Stimulated activated effector memory CD8-positive, alpha-beta T cell treated with anti-CD3 and anti-CD28 coated beads, Interleukin-12 subunit alpha, Interleukin-12 subunit beta, amount 100 ng/mL, for 72 hours (primary cell): ENCODE measurements around the gene RGS21.

Experiments
- ATAC-seq: fragments of 150-1000 bp; cut with Tn5 transposase; 2 replicates; pipeline ENCODE4 v1.10.0; 2021
- DNase-seq, 2 donors: peaks; one replicate each; pipeline ENCODE4 v3.0.0; 2021 to 2022; ENCODE audit warnings: low spot score in 2 of 2
- H3K27ac Mint-ChIP-seq: one replicate; pipeline ENCODE4 v1.8.0; 2022; ENCODE audit warnings: mild to moderate bottlenecking, mixed read lengths
- H3K36me3 Mint-ChIP-seq: one replicate; pipeline ENCODE4 v1.8.0; 2022; ENCODE audit warnings: mild to moderate bottlenecking, mixed read lengths
- H3K4me1 Mint-ChIP-seq: one replicate; pipeline ENCODE4 v1.8.0; 2022; ENCODE audit warnings: mixed read lengths
- H3K4me3 Mint-ChIP-seq: one replicate; pipeline ENCODE4 v1.8.0; 2022; ENCODE audit warnings: mild to moderate bottlenecking, mixed read lengths
- H3K9me3 Mint-ChIP-seq: one replicate; pipeline ENCODE4 v1.8.0; 2022; ENCODE audit warnings: mixed read lengths

Gene RGS21

DNA sequence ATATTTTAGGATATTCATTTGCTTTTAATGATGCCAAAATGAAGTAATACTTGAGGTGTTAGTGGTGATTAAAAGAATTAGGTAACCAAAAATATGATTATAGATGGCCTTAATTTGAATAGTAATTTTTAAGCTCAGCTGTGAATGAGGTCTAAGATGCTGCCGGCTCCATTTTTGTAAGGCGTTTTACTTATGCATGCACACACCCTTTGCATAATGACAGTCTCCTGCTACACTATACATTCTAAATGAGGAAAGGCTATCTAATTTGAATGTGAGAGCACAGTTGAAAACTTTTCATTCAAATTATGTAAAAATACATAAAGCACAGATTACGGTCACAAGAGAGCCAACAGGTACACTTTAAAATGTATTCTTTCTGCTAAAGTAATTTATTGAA lies 41.6 kb downstream of the RGS21 start:
- H3K36me3 Mint-ChIP-seq, result no peaks in the 10 kb centered on the region
- no peak overlapping the region for H3K27ac Mint-ChIP-seq
- no peaks in the 10 kb centered on the region for H3K4me1 Mint-ChIP-seq
- no peak for ATAC-seq
- no peaks in the 10 kb centered on the region for H3K9me3 Mint-ChIP-seq
- H3K4me3 Mint-ChIP-seq, result no peak overlapping the region
- DNase-seq, result no peak

GRCh38 chr1:192358822-192359221 lies 42.0 kb downstream of the RGS21 start:
- no peaks in the 10 kb centered on the region for H3K9me3 Mint-ChIP-seq
- ATAC-seq (no peak), DNase-seq (no peak)
- no peaks in the 10 kb centered on the region for H3K36me3 Mint-ChIP-seq
- no peak overlapping the region for H3K27ac Mint-ChIP-seq
- H3K4me3 Mint-ChIP-seq, result no peak overlapping the region
- no peaks in the 10 kb centered on the region for H3K4me1 Mint-ChIP-seq

DNA sequence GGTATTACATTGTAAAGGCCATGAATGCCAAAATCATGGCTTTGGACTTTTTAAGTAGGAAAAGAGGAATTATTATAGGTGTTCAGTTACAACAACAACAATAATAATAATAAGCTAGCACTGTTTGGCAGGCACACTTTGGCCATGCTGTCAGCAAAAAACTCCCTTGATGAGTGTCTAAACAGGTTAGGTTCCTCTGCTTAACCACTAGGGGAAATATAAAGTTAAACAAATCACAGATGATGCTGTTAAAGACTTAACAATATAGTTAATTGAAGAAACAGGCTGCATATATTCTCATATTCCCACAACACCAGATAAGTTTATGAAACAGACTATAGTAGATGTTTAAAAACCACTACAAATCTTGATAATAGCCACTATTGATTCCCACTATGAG lies 46.4 kb downstream of the RGS21 start:
- Mint-ChIP-seq H3K4me3 (no peak overlapping the region), H3K4me1 (no peaks in the 10 kb centered on the region), H3K36me3 (no peaks in the 10 kb centered on the region), H3K27ac (no peak overlapping the region), H3K9me3 (no peaks in the 10 kb centered on the region)
- DNase-seq (no peak), ATAC-seq (no peak)

DNA sequence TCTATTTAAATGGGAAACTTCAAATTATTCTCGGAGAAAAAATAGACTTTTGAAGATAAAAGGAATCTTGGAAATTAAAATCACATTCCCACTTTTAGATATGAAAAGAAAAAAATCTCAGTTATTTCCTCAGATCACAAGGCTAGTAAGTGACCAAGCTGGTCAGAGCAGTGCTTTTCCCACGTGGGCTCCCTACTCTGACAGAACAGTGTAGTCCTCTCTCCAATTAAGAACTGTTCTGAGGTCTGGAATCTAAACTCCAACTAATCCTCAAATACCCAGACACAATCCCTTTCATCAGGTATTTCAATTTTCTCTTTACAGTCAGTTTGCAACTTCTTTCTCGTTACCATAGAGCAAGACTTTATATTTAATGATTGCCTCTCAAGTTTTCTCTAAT lies 50.6 kb downstream of the RGS21 start:
- H3K27ac Mint-ChIP-seq, result no peak overlapping the region
- no peak overlapping the region for H3K4me3 Mint-ChIP-seq
- ATAC-seq, result no peak

DNA sequence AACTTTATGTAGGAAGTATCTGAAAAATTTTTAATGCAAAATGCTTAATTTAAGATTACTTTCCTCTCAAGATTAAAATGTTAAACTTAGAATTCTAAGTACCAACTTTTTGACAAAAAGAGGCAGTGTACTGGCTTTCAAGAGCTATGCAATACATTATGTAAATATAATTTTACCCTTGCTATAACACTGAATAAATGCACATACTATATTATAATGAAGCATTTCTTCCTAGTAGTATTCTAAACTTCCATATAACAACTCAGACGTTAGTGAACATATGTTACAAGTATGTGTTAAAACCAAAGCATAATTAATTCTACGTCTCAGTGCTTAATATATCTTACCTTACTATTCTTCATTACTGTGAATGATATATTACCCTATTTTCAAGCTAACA lies 58.5 kb downstream of the RGS21 start:
- Mint-ChIP-seq H3K36me3 (no peaks in the 10 kb centered on the region), H3K9me3 (no peaks in the 10 kb centered on the region), H3K27ac (no peak overlapping the region), H3K4me1 (no peaks in the 10 kb centered on the region), H3K4me3 (no peak overlapping the region)
- DNase-seq, result no peak
- ATAC-seq, result no peak

More for the DNA sequence above, 50.6 kb downstream of the RGS21 start:
- Mint-ChIP-seq H3K9me3 (no peaks in the 10 kb centered on the region), H3K36me3 (no peaks in the 10 kb centered on the region), H3K4me1 (no peaks in the 10 kb centered on the region)
- DNase-seq, result no peak

DNA sequence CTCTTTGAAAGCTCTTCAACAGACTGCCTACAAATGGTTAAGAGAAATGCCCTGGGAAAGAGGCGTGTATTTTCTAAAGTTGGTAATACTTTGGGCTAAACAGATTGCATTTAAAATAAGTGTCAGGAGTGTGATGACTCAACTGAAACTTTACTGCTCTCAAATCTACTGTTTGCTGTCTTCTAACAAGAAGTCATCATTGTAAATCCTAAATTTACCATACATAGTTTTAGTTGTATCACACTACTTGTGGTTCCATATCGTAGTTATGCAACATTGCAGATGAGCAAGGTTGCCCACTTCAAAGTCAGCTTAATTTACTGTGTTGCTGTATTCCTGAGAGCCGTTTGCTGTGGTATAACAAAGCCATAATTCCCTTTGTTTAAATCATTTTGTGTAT lies 59.6 kb downstream of the RGS21 start:
- H3K4me3 Mint-ChIP-seq, result no peak overlapping the region
- no peaks in the 10 kb centered on the region for H3K9me3 Mint-ChIP-seq
- no peak for DNase-seq
- H3K27ac Mint-ChIP-seq, result no peak overlapping the region
- H3K36me3 Mint-ChIP-seq, result no peaks in the 10 kb centered on the region
- ATAC-seq, result no peak
- no peaks in the 10 kb centered on the region for H3K4me1 Mint-ChIP-seq

- DNase-seq, result no peak
- H3K9me3 Mint-ChIP-seq, result no peaks in the 10 kb centered on the region
- no peak overlapping the region for H3K27ac Mint-ChIP-seq
- no peaks in the 10 kb centered on the region for H3K36me3 Mint-ChIP-seq
- no peak for ATAC-seq
- H3K4me3 Mint-ChIP-seq, result no peak overlapping the region
- no peaks in the 10 kb centered on the region for H3K4me1 Mint-ChIP-seq
These were observed 61.5 kb downstream of the RGS21 start for GRCh38 chr1:192378276-192378675.

GRCh38 chr1:192378878-192379277 lies 62.1 kb downstream of the RGS21 start:
- H3K4me1 Mint-ChIP-seq, result no peaks in the 10 kb centered on the region
- H3K27ac Mint-ChIP-seq, result no peak overlapping the region
- DNase-seq (no peak), ATAC-seq (no peak)
- H3K9me3 Mint-ChIP-seq, result no peaks in the 10 kb centered on the region
- no peak overlapping the region for H3K4me3 Mint-ChIP-seq
- no peaks in the 10 kb centered on the region for H3K36me3 Mint-ChIP-seq

GRCh38 chr1:192379554-192379953 lies 62.8 kb downstream of the RGS21 start:
- H3K4me3 Mint-ChIP-seq, result no peak overlapping the region
- H3K9me3 Mint-ChIP-seq, result no peaks in the 10 kb centered on the region
- no peaks in the 10 kb centered on the region for H3K36me3 Mint-ChIP-seq
- no peaks in the 10 kb centered on the region for H3K4me1 Mint-ChIP-seq
- DNase-seq (no peak), ATAC-seq (no peak)
- no peak overlapping the region for H3K27ac Mint-ChIP-seq

- Mint-ChIP-seq H3K9me3 (peaks cover 3% of the 10 kb centered on the region), H3K27ac (no peak overlapping the region), H3K4me3 (no peak overlapping the region), H3K4me1 (no peaks in the 10 kb centered on the region), H3K36me3 (no peaks in the 10 kb centered on the region)
- ATAC-seq (no peak), DNase-seq (no peak)
These were observed 66.0 kb downstream of the RGS21 start for GRCh38 chr1:192382758-192383157.

- Mint-ChIP-seq H3K4me3 (no peak overlapping the region), H3K36me3 (no peaks in the 10 kb centered on the region), H3K9me3 (peaks cover 3% of the 10 kb centered on the region), H3K4me1 (no peaks in the 10 kb centered on the region), H3K27ac (no peak overlapping the region)
- ATAC-seq, result no peak
- DNase-seq, result no peak
These were observed 69.4 kb downstream of the RGS21 start for GRCh38 chr1:192386051-192386650.

DNA sequence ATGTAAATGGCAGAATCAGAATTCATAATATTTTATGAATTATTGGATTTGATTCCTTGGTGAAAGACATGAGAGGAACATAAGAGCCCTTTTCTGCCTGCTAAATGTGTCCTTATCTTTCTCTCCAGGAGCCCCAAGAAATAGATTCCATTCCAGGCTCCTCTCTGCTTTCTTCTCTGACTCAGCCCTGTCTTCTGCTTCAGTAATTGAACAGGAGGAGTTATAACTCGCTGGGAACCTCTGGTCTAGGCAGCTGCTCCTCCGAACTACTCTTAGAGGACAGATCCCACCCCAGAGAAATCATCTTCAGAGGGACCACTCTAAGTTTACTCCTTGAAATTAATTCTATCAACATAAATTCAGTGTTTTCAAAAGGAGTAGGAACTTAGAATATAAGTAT lies 78.4 kb downstream of the RGS21 start:
- Mint-ChIP-seq H3K27ac (no peak overlapping the region), H3K36me3 (no peaks in the 10 kb centered on the region), H3K9me3 (no peaks in the 10 kb centered on the region), H3K4me3 (no peak overlapping the region), H3K4me1 (no peaks in the 10 kb centered on the region)
- ATAC-seq (no peak), DNase-seq (no peak)

DNA sequence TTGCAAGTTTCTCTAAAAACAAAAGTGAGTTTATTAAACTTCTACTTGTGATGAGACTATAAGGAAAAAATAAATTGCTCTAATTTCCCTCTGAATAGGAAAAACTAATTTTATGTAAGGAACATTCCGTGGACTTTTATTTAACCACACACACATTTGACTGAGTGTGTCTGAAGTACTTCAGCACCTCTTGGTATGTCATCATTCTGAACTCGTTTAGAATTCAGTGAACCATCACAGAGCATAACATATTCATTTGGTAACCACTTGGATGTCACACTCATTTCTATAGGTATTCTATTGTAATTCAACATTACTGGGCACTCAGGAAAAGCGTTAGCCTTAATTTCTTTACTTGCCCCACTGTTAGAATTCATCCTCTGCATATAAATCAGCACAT lies 79.1 kb downstream of the RGS21 start:
- no peaks in the 10 kb centered on the region for H3K9me3 Mint-ChIP-seq

DNA sequence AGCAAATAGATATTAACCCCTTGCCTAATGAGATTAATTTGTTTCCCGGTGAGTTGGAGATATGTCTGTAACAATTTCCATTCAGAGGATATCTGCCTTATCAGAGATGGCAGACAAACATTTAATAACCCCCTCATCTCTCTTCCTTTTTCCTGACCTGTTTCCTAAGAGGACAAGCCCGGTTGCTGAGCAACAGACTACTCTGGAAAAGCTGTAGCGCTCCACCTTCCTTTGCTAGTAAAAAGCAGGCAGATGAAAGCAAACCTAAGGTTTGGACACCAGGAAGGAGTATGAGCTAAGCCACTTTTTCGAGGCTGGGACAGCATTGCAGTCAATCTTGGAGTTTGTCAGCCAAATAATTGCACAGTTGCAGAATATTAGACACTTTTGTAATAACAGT lies 82.4 kb downstream of the RGS21 start:
- Mint-ChIP-seq H3K9me3 (no peaks in the 10 kb centered on the region), H3K4me1 (no peaks in the 10 kb centered on the region), H3K27ac (no peak overlapping the region), H3K36me3 (no peaks in the 10 kb centered on the region), H3K4me3 (no peak overlapping the region)
- DNase-seq, result no peak
- no peak for ATAC-seq

More for the DNA sequence above, 79.1 kb downstream of the RGS21 start:
- Mint-ChIP-seq H3K4me3 (no peak overlapping the region), H3K27ac (no peak overlapping the region), H3K36me3 (no peaks in the 10 kb centered on the region), H3K4me1 (no peaks in the 10 kb centered on the region)
- no peak for ATAC-seq
- DNase-seq, result no peak

GRCh38 chr1:192401825-192402224 lies 85.0 kb downstream of the RGS21 start:
- no peak for DNase-seq
- Mint-ChIP-seq H3K4me1 (no peaks in the 10 kb centered on the region), H3K4me3 (no peak overlapping the region), H3K27ac (no peak overlapping the region), H3K9me3 (no peaks in the 10 kb centered on the region), H3K36me3 (no peaks in the 10 kb centered on the region)
- ATAC-seq, result no peak

DNA sequence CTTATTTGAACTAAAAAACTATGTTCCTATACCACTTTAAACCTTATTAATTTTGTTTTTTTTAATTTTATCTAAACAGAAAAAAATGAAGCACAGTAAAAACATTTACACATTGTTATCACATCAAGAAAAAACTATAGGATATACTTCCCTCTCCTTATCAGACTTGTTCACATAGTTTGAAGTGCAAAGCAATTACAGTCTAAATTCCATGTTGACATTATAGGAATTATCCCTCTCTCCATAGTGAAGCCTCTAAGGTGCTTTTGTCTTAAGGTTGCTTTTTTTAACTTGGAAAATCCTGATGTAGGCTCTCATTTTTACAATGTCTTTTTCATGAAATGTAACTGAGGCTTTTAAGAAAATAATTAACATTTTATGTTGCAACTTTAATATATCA lies 85.8 kb downstream of the RGS21 start:
- Mint-ChIP-seq H3K4me3 (no peak overlapping the region), H3K4me1 (no peaks in the 10 kb centered on the region), H3K27ac (no peak overlapping the region), H3K9me3 (no peaks in the 10 kb centered on the region), H3K36me3 (no peaks in the 10 kb centered on the region)
- DNase-seq, result no peak
- ATAC-seq, result no peak

DNA sequence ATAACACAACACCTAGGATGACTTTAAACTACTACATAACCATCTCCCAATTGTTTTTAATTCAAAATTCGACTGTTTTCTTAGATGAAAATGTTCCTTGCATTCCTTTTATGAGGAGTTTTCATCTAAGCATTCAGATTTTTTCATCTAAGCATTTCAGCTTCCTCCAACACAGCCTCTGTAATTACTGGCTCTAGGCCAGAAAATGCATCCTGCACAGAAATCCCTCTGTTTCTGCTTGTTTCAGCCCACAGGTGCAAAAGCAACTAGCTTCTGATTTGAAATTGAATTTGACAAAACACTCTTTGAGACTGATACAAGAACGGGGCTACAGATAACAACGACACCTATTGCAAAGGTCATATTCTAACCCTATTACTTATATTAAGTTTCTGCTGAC lies 90.4 kb downstream of the RGS21 start:
- Mint-ChIP-seq H3K36me3 (no peaks in the 10 kb centered on the region), H3K4me1 (no peaks in the 10 kb centered on the region), H3K27ac (no peak overlapping the region), H3K9me3 (no peaks in the 10 kb centered on the region), H3K4me3 (no peak overlapping the region)
- ATAC-seq (no peak), DNase-seq (no peak)
